ENCODE data around the gene SPDYE4. TPM values are rescaled to one million over a fixed set of nuclear protein-coding genes. Genes with fewer than 3 reads are reported as not detected.

SPDYE4 gene
- total and polyA plus RNA-seq, 9 donors = not detected

GRCh38 chr17:8708025-8708461 lies 50.3 kb downstream of the SPDYE4 start:
- WGBS, 3 donors = 6 to 8% (median 7%) methylated on average over 5 of the region's 5 CpGs
- no peaks in the 10 kb centered on the region for H3K9me3 ChIP-seq
- H3K27ac ChIP-seq = no peak overlapping the region
- peaks cover 8% of the 10 kb centered on the region for H3K4me1 ChIP-seq (ENCODE audit: insufficient read depth)
- intact Hi-C loops (cut with DNase I) = no loop called here
- no peak for TF ChIP-seq POLR2A (IDR thresholded peaks at IDR 0.05)
- TF ChIP-seq EP300 (IDR thresholded peaks at IDR 0.05) = no peak
- TF ChIP-seq, protein P1, sequence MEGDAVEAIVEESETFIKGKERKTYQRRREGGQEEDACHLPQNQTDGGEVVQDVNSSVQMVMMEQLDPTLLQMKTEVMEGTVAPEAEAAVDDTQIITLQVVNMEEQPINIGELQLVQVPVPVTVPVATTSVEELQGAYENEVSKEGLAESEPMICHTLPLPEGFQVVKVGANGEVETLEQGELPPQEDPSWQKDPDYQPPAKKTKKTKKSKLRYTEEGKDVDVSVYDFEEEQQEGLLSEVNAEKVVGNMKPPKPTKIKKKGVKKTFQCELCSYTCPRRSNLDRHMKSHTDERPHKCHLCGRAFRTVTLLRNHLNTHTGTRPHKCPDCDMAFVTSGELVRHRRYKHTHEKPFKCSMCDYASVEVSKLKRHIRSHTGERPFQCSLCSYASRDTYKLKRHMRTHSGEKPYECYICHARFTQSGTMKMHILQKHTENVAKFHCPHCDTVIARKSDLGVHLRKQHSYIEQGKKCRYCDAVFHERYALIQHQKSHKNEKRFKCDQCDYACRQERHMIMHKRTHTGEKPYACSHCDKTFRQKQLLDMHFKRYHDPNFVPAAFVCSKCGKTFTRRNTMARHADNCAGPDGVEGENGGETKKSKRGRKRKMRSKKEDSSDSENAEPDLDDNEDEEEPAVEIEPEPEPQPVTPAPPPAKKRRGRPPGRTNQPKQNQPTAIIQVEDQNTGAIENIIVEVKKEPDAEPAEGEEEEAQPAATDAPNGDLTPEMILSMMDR (IDR thresholded peaks at IDR 0.05) = no peak
- DNase-seq = peak in 4 of 5 donors; percentile 32 to 72 (median 56)
- H3K27me3 ChIP-seq = no peaks in the 10 kb centered on the region
- no peak overlapping the region for H3K4me3 ChIP-seq
- H3K36me3 ChIP-seq = no peaks in the 10 kb centered on the region

- DNase-seq = no peak
- Histone ChIP-seq H3K4me3 (no peak overlapping the region), H3K4me1 (ENCODE audit: insufficient read depth) (peaks cover 8% of the 10 kb centered on the region), H3K36me3 (no peaks in the 10 kb centered on the region), H3K9me3 (no peaks in the 10 kb centered on the region), H3K27me3 (no peaks in the 10 kb centered on the region), H3K27ac (no peak overlapping the region)
- 40 to 42% (median 41%) methylated on average over 11 of the region's 11 CpGs for WGBS, 3 donors
- intact Hi-C loops (cut with DNase I) = no loop called here
- TF ChIP-seq EP300 (IDR thresholded peaks at IDR 0.05) (no peak), POLR2A (IDR thresholded peaks at IDR 0.05) (no peak)
- TF ChIP-seq, protein P1 (IDR thresholded peaks at IDR 0.05) = no peak
Observed at GRCh38 chr17:8707332-8708024, 50.9 kb downstream of the SPDYE4 start.

- DNase-seq = no peak
- H3K4me3 ChIP-seq = no peak overlapping the region
- WGBS, 3 donors = 87 to 96% (median 92%) methylated on average over 5 of the region's 5 CpGs
- H3K9me3 ChIP-seq = no peaks in the 10 kb centered on the region
- no peaks in the 10 kb centered on the region for H3K36me3 ChIP-seq
- no peaks in the 10 kb centered on the region for H3K27me3 ChIP-seq
- no peak overlapping the region for H3K27ac ChIP-seq
- H3K4me1 ChIP-seq (ENCODE audit: insufficient read depth) = peaks cover 6% of the 10 kb centered on the region
- intact Hi-C loops (cut with DNase I) = no loop called here
- TF ChIP-seq, protein P1 (IDR thresholded peaks at IDR 0.05) = no peak
- TF ChIP-seq EP300 (IDR thresholded peaks at IDR 0.05) = no peak
- no peak for TF ChIP-seq POLR2A (IDR thresholded peaks at IDR 0.05)
Observed at GRCh38 chr17:8706431-8706830, 51.9 kb downstream of the SPDYE4 start.

DNA sequence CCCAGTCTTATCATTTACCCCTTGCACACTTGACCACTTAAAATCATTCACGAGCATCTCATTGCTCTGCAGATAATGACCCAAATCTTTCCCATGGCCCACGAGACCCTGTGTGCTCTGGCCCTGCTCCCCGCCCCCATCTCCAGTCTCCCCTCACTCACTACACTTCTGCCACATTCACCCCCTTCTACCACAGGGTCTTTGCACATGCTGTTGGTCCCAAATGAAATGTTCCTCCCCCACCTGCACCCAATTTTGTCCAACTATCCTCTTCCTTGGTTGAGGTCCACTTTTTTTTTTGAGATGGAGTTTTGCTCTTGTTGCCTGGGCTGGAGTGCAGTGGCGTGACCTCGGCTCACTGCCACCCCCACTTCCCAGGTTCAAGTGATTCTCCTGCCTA lies 52.9 kb downstream of the SPDYE4 start:
- Histone ChIP-seq H3K27ac (no peak overlapping the region), H3K4me3 (no peak overlapping the region), H3K27me3 (no peaks in the 10 kb centered on the region), H3K9me3 (no peaks in the 10 kb centered on the region), H3K4me1 (ENCODE audit: insufficient read depth) (peaks cover 6% of the 10 kb centered on the region), H3K36me3 (no peaks in the 10 kb centered on the region)
- TF ChIP-seq, protein P1 (IDR thresholded peaks at IDR 0.05) = no peak
- no peak for TF ChIP-seq EP300 (IDR thresholded peaks at IDR 0.05)
- TF ChIP-seq POLR2A (IDR thresholded peaks at IDR 0.05) = no peak
- intact Hi-C loops (cut with DNase I) = no loop called here
- 91 to 97% (median 92%) methylated on average over 5 of the region's 5 CpGs for WGBS, 3 donors
- DNase-seq = no peak
